Measurements from ENCODE around the gene ODAD3.

- TF ChIP-seq CTCF (IDR thresholded peaks at IDR 0.05; ENCODE audit: insufficient read depth, low read depth, low read length), result no peak
- TF ChIP-seq EZH2 (IDR thresholded peaks at IDR 0.05; ENCODE audit: insufficient read depth, low read length), result no peak
Measured at GRCh38 chr19:11463391-11463790, 28.5 kb upstream of the ODAD3 start.
